Suppressor macrophage (primary cell): ENCODE results near the gene LCK.

Experiments used
- DNase-seq, 4 experiments: peaks; one replicate each; pipeline ENCODE4 v3.0.0-alpha.2; 2020 to 2022
- total RNA-seq, 17 experiments: gene quantifications; one replicate each; lab custom pipeline; 2026; ENCODE audit warnings: mixed read lengths in 6 of 17, inconsistent platforms in 3 of 17; lab: John Stamatoyannopoulos, UW

Gene LCK
- 0 to 1.7 (median 0) reads per million in 17 experiments for total RNA-seq

DNA sequence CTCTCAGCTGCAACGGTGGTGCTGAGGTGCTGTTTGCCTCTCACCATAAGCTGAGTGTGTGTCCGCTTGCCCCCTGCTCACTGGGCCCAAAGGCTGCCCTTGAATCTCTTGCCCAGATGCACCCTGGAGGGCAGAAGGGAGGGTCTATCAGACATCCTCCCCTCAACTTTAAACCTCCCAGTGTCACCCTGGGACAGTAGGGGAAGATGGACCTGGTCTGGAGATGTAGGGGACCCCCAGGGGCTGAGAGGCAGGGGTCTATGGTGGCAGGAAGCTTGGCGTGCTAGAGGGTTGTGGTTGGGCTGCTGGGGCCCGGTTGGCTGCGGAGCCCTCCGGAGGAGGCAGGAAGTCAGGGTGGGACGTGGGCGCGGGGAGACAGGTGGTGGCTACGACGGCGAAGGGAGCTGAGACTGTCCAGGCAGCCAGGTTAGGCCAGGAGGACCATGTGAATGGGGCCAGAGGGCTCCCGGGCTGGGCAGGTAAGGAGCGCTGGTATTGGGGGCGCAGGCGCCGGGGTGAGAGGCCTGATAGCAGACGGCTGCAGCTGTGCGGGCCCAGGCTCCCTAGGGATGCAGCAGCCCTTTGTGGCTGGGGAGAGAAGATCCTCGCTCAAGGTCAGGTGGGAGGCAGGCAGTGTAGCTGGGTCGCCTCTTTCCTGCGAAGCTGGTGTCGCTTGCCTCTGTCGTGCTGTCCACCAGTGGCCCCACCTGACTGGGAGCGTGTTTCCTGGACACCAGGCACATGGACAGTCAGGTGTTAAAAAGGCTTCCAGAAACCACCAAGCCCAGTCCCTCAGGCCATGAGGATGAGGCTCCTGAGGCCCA is at the start of gene LCK:
Gene LCK, plus strand, starts transcription at position 373 of the 824 bp plus-strand sequence. CDS start 23,065 bp downstream, outside the sequence.
- no peak for DNase-seq

DNA sequence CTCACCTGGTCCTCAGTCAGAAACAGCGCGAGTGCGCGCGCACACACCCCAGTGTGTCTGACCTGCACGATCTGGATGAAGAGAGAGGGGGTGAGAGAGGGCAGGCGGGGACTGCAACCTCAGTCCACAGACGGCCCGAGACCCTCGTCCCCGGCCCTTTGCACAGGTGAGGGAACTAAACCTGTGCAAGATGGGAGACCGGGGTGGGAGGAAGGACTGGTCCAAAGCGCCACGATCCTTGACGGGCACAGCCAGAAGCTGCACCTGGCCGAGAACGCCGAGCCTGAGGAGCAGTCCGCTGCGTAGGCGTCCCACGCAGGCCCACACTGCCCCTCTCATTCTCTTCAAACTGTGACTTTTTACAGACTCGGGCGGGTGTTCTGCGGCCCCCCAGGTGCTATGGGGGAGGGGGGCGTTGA is 46.1 kb upstream of the LCK start:
- no peak for DNase-seq

DNA sequence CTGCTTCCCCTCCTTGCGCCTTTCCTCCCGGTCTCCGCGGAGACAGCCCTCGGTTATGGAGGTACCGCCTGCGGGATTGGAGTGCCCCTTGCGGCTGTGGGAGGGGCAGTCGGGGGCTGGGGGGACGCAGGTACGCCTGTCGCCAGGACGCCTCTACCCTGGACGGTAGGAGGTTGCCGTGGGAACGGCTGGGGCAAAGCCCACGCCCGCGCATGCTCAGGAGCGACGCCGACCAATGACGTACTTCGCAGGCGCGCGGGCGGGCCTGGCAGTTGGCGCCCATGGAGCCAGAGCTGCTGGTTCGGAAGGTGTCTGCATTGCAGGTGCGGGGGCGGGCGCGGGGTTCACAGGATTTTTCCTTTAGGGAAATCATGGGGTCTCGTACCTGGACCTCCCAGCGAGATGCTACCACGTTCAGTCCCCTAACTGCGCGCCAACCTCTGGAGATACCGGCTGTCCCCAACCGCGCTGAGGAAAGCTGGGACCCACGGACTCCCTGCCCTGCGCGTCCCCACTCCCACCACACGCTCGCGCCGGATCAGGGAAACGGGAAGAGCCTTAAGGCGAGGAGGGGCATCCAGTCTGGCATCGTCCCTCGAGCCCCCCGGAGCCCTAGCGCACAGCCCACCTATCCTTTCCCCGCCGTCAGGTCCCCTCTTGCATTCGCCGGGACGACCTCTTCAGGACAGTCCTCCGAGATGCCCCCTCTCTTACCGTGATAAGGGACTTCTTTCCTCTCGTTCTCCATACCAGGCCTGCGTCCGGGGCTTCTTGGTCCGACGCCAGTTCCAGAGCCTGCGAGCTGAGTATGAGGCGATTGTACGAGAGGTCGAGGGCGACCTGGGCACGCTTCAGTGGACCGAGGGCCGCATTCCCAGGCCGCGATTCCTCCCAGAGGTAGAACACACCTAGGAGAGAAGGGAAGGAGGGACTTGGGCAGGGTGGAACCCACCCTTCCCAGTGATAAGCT is 45.4 kb upstream of the LCK start, which contains the start of gene IQCC:
Gene IQCC, plus strand, starts transcription at position 271 of the 970 bp plus-strand sequence. Its CDS starts 11 bp downstream, at position 282.
- DNase-seq = peak; percentile 85 to 94 (median 90)

DNA sequence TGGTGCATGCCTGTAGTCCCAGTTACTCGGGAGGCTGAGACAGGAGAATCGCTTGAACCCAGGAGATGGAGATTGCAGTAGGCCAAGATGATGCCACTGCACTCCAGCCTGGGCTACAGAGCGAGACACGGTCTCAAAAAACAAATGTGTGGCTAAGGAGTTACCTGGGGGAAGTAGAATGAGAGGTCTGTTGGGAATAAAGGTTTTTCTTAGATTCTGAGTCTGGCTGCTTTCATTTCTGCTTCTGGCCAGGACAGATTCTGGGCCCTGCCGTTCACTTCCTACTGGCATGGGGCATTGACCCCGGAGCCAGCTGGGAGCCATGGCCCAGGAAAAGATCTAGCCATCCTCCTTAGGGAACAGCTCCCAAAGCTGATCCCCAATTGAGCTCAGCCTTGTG is 42.6 kb upstream of the LCK start:
- DNase-seq = no peak

DNA sequence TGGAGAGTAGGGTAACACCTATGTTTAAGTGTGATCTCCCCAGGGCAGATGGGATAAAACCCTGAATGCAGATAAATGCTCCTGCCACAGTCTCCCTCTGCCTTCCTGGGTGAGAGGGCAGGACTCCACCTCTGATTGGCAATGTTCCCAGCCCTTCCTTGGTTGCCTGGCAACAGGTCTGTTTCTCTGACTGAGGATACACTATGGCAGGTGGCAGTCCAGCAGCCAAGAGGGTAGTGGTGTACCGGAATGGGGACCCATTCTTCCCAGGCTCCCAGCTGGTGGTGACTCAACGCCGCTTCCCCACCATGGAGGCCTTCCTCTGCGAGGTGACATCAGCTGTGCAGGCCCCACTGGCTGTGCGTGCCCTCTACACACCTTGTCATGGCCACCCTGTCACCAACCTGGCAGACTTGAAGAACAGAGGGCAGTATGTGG is 42.2 kb upstream of the LCK start, which contains the start of gene DCDC2B:
Gene DCDC2B, plus strand, starts transcription at position 199 of the 438 bp plus-strand sequence. Its CDS starts 5 bp downstream, at position 204.
- DNase-seq = no peak

- DNase-seq = peak; percentile 67 to 78 (median 72)
These were observed 35.2 kb upstream of the LCK start for GRCh38 chr1:32215629-32216480.

DNA sequence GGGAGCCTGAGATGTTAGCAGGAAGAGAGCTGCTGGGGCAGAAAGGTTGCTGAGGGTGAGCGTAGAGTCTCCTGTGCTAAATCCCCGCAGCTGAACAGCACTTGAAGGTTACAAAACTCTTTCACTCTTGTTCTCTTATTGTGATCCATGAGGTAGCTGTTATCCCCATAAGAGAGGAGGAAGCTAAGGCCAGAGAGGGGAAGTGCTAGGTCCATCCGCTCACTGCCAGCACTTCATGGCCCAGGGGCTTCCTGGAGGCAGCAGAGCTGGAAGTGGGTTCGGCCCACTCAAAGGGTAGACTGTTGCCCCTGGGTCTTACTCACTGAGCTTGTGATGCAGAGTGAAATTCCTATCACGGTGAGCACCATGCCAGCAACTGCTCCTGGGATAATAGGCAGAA is 34.5 kb upstream of the LCK start:
- DNase-seq = peak in 3 of 4 experiments; percentile 50 to 57 (median 50)

DNA sequence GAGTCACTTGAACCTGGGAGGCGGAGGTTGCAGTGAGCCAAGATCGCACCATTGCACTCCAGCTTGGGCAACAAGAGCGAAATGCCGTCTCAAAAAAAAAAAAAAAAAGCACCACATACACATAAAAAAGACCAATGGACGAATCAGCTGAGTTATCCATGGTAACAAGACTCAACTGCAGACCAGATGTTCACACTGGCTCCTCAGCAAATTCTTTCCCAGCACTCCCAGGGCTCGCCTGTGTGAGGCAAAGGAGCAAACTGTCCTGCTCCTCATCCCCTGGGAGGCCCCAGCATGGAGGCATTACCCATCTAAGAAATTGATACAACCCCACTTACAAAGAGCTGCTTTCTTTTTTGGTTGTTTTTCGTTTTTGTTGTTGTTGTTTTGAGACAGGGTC is 32.0 kb upstream of the LCK start:
- no peak for DNase-seq

- DNase-seq = no peak
These were observed 30.1 kb upstream of the LCK start for GRCh38 chr1:32220746-32221580.

- no peak for DNase-seq
These were observed 29.5 kb upstream of the LCK start for GRCh38 chr1:32221581-32221979.

DNA sequence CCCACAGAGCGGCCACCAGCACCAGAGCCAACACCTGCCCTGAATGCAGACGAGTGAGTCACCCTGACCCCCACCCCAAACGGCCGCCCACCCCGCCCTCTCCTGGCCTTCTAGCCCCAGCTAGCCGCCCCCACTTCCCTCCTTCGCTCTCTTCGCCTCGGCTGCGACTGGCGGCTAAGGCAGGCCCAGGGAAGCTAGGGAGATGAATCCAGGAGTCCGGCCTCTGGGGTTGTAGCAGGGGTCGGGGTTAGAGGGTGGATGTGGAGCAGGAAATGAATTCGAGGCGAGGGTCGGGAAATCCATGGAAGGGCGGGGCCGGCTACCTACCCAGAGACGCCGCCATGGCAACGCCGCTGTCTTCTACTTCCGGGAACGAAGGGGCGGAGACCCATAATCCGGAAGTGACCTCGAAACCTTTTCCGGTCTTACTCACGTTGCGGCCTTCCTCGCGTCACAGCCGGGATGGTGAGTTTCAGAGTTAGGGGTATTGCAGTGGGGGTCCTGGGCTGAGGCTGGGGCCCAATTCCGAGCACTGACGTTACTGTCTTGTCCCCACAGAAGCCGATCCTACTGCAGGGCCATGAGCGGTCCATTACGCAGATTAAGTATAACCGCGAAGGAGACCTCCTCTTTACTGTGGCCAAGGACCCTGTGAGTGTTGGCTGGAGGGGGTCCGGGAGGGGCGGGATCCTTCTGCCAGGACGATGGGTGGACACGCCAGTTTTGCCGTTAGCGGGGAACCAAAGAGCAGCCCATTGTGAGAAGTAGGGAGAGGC is 28.9 kb upstream of the LCK start, which contains the start of the genes EIF3I and TMEM234:
Gene EIF3I, plus strand, starts transcription at position 428 of the 776 bp plus-strand sequence. Its CDS starts 35 bp downstream, at position 463.
Gene TMEM234, minus strand, starts transcription at position 374 of the 776 bp plus-strand sequence. Its CDS starts 31 bp downstream, at position 343.
- peak; percentile 93 to 96 (median 96) for DNase-seq

DNA sequence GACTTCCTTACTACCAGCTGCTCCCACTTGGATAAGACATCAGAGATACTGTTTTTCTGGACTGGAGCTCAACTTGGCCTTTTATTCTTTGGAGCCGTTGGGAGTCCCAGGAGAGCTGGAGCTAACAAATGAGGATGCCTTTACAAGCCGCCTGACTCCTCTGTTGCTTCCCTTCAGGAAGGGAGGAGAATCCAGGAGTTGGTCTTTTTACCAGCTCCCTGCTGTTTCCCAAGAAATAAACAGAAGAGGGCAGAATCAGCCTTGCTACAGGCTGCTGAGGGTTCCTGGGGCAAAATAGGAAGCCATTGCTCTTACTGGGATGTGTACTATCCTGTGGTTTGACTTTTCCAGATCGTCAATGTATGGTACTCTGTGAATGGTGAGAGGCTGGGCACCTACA is 27.4 kb upstream of the LCK start:
- DNase-seq = no peak

- no peak for DNase-seq
These were observed 26.8 kb upstream of the LCK start for GRCh38 chr1:32224285-32224684.

DNA sequence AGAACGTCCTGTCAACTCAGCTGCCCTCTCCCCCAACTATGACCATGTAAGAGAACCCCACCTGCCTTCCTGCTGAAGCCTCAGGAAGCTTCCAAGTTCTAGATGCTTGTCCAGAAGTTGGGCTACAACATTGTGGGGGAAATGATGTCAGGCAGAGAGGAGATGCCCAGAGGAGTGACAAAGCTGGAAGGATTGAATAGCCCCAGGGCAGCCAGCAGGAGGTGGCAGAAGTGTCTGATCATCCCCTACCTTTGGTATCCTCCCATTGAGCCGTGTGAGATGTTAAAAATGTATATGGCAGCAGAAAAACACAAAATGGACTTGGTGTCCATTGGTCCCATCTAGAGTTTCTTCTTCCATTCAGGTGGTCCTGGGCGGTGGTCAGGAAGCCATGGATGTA is 22.3 kb upstream of the LCK start:
- no peak for DNase-seq

DNA sequence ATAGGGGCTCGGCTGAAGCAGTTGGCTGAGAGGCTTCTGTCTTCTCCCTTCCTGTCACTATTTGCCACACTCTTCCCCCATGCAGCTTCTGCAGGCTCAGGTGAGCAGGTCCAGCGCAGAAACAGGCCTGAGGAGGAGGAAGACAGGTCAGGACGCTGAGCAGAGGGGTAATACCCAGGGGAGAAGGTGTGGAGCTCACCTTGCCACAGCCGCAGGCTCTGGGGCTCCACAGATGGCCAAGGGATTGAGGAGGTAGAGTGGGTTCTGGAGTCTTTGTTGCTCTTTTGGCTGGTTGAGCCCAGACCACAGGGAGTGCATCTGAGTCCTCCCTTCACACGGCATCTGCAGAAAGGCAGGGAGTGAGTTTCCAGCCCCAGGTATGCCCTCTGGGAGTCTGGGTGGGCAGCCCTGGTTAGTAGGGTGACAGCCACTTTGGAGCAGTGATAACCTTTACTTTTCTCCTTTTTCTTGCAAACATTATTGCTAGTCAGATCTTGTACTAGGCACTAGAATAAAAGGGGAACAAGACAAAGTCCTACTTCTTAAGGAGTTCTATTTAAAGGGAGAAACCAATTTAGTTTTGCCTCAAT is 19.1 kb upstream of the LCK start:
- DNase-seq = no peak

- no peak for DNase-seq
These were observed 18.3 kb upstream of the LCK start for GRCh38 chr1:32232558-32233304.

DNA sequence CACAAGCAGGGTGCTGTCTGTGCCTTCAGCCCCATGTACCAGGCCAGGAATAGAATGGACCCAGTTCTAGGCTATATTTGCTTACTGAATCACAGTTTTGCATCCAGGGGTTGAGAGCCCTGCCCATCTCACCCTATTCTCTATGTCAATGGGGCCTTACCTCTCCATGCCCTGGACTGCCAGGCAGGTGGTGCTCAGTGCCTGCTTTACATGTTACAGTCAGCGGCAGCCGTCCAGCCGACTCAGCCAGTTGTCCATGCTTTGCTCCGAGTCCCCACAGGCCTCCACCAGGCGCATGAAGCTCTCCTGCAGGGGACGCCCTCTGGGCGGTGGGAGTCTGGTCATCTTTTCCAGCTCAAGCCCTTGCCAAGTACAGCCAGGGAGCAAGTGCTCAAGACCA is 16.3 kb upstream of the LCK start:
- DNase-seq = no peak

DNA sequence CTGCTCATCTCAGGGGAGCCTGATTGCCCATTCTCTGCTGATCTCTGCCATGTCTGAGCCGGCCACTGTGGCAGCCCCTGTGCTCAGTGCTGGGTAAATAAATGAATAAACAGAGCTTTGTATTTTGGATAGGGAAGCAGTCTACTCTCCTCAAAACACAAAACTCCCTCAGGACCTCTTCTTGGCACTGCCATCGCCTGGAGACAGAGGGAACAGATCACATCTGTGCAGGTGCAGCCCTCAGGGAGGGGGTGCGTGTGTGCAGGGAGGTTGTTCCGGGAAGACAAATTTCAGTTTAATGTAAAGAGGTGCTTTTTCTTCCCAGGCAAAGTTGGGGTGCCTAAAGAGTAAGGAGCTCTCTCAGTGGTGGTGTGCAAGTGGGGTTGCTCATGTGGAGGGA is 11.7 kb upstream of the LCK start:
- DNase-seq = no peak

- no peak for DNase-seq
These were observed 11.3 kb upstream of the LCK start for GRCh38 chr1:32239790-32240139.
